ENCODE measurements around the gene NTSR1. TPM values are rescaled to one million over a fixed set of nuclear protein-coding genes. Genes with fewer than 3 reads are reported as not detected.

NTSR1 gene
- total RNA-seq, 1 donor from 2014 or later, result 0.24 TPM

- H3K27ac Mint-ChIP-seq, result no peak overlapping the region
- no peak for TF ChIP-seq CTCF (conservative IDR thresholded peaks at IDR 0.05)
- H3K4me3 Mint-ChIP-seq, result no peak overlapping the region
- DNase-seq (ENCODE audit: extremely low spot score, unreplicated experiment), result no peak
- H3K27me3 Mint-ChIP-seq, result peaks cover 24% of the 10 kb centered on the region
- no peaks in the 10 kb centered on the region for H3K36me3 Mint-ChIP-seq
- peaks cover 7% of the 10 kb centered on the region for H3K4me1 Mint-ChIP-seq (ENCODE audit: unreplicated experiment)
- no peaks in the 10 kb centered on the region for H3K9me3 Mint-ChIP-seq
Measured at GRCh38 chr20:62733526-62733842, 24.8 kb downstream of the NTSR1 start.

- DNase-seq (ENCODE audit: extremely low spot score, unreplicated experiment), result no peak
- Mint-ChIP-seq H3K4me3 (no peak overlapping the region), H3K36me3 (no peaks in the 10 kb centered on the region), H3K27me3 (peaks cover 24% of the 10 kb centered on the region), H3K9me3 (no peaks in the 10 kb centered on the region), H3K27ac (no peak overlapping the region), H3K4me1 (ENCODE audit: unreplicated experiment) (peaks cover 7% of the 10 kb centered on the region)
- TF ChIP-seq CTCF (conservative IDR thresholded peaks at IDR 0.05), result no peak
Measured at GRCh38 chr20:62733891-62734290, 25.3 kb downstream of the NTSR1 start.

- Mint-ChIP-seq H3K27ac (no peak overlapping the region), H3K36me3 (no peaks in the 10 kb centered on the region), H3K9me3 (no peaks in the 10 kb centered on the region), H3K4me3 (no peak overlapping the region), H3K27me3 (peaks cover 21% of the 10 kb centered on the region), H3K4me1 (ENCODE audit: unreplicated experiment) (peaks cover 7% of the 10 kb centered on the region)
- no peak for TF ChIP-seq CTCF (conservative IDR thresholded peaks at IDR 0.05)
- DNase-seq (ENCODE audit: extremely low spot score, unreplicated experiment), result no peak
Measured at GRCh38 chr20:62734326-62734725, 25.7 kb downstream of the NTSR1 start.

GRCh38 chr20:62734881-62735280 is 26.2 kb downstream of the NTSR1 start:
- H3K27ac Mint-ChIP-seq, result no peak overlapping the region
- H3K4me1 Mint-ChIP-seq (ENCODE audit: unreplicated experiment), result peaks cover 8% of the 10 kb centered on the region
- DNase-seq (ENCODE audit: extremely low spot score, unreplicated experiment), result no peak
- no peak overlapping the region for H3K4me3 Mint-ChIP-seq
- no peak for TF ChIP-seq CTCF (conservative IDR thresholded peaks at IDR 0.05)
- no peaks in the 10 kb centered on the region for H3K36me3 Mint-ChIP-seq
- no peaks in the 10 kb centered on the region for H3K9me3 Mint-ChIP-seq
- H3K27me3 Mint-ChIP-seq, result peaks cover 22% of the 10 kb centered on the region

- Mint-ChIP-seq H3K4me1 (ENCODE audit: unreplicated experiment) (peaks cover 13% of the 10 kb centered on the region), H3K4me3 (no peak overlapping the region), H3K27ac (no peak overlapping the region), H3K9me3 (no peaks in the 10 kb centered on the region), H3K36me3 (no peaks in the 10 kb centered on the region), H3K27me3 (peaks cover 24% of the 10 kb centered on the region)
- TF ChIP-seq CTCF (conservative IDR thresholded peaks at IDR 0.05), result no peak
- no peak for DNase-seq (ENCODE audit: extremely low spot score, unreplicated experiment)
Measured at GRCh38 chr20:62735331-62735821, 26.7 kb downstream of the NTSR1 start.

GRCh38 chr20:62736026-62736406 is 27.4 kb downstream of the NTSR1 start:
- DNase-seq (ENCODE audit: extremely low spot score, unreplicated experiment), result no peak
- Mint-ChIP-seq H3K36me3 (no peaks in the 10 kb centered on the region), H3K27me3 (peaks cover 20% of the 10 kb centered on the region), H3K4me1 (ENCODE audit: unreplicated experiment) (peaks cover 13% of the 10 kb centered on the region), H3K27ac (no peak overlapping the region), H3K9me3 (no peaks in the 10 kb centered on the region), H3K4me3 (no peak overlapping the region)
- no peak for TF ChIP-seq CTCF (conservative IDR thresholded peaks at IDR 0.05)

Measured in type B pancreatic cell (in vitro differentiated cells).